Measurements from ENCODE around the gene ULK4. TPM values are rescaled to one million over a fixed set of nuclear protein-coding genes. Genes with fewer than 3 reads are reported as not detected.
A peak's percentile ranks its signal among the peaks of the same experiment; 100 is the strongest.

ULK4 gene
- polyA plus RNA-seq, 1 of the 3 experiments (the other 2 are of a cell fraction): 6.2 TPM

GRCh38 chr3:41522612-41523011, 439.3 kb downstream of the ULK4 start:
- Histone ChIP-seq H3K4me2 (no peak overlapping the region), H3K9me3 (no peaks in the 10 kb centered on the region), H3K4me3 (ENCODE audit: low read depth in 2 of 2, low read length in 1 of 2) (no peak overlapping the region), H3K79me2 (ENCODE audit: insufficient read depth) (no peaks in the 10 kb centered on the region), H2AFZ (ENCODE audit: low read depth) (no peak overlapping the region), H3K4me1 (ENCODE audit: control insufficient read depth in 1 of 2, insufficient read depth in 2 of 2, low read depth in 1 of 2, low read length in 1 of 2) (no peaks in the 10 kb centered on the region), H3K36me3 (replicated peaks in 1 of 2; ENCODE audit: control insufficient read depth in 1 of 2, insufficient read depth in 2 of 2, low read length in 1 of 2) (no peaks in the 10 kb centered on the region), H4K20me1 (ENCODE audit: insufficient read depth) (no peaks in the 10 kb centered on the region), H3F3A (replicated peaks; ENCODE audit: insufficient read depth) (no peaks in the 10 kb centered on the region), H3K27me3 (ENCODE audit: insufficient read depth) (no peaks in the 10 kb centered on the region), H3K9me2 (no peaks in the 10 kb centered on the region), H3K9ac (no peak overlapping the region), H3K27ac (ENCODE audit: low read depth in 2 of 2, low read length in 1 of 2) (no peak overlapping the region)
- WGBS (ENCODE audit: low lambda C conversion rate): 85% methylated on average over 2 of the region's 2 CpGs
- TF ChIP-seq GATA2 (CRISPR knock-in tag; IDR thresholded peaks at IDR 0.05) (0 out of 2 replicates have a peak, but pooled peaks have one; percentile 5), USF2 (IDR thresholded peaks at IDR 0.05; ENCODE audit: borderline replicate concordance, low read depth, low read length) (no peak)
- peak; percentile 9 for DNase-seq
- CTCF ChIA-PET: no interaction called here
- POLR2A ChIA-PET: no interaction called here

- Histone ChIP-seq H3K79me2 (ENCODE audit: insufficient read depth) (no peaks in the 10 kb centered on the region), H2AFZ (ENCODE audit: low read depth) (no peak overlapping the region), H4K20me1 (ENCODE audit: insufficient read depth) (no peaks in the 10 kb centered on the region), H3K4me3 (ENCODE audit: low read depth in 2 of 2, low read length in 1 of 2) (no peak overlapping the region), H3K4me1 (ENCODE audit: control insufficient read depth in 1 of 2, insufficient read depth in 2 of 2, low read depth in 1 of 2, low read length in 1 of 2) (no peaks in the 10 kb centered on the region), H3F3A (replicated peaks; ENCODE audit: insufficient read depth) (no peaks in the 10 kb centered on the region), H3K27ac (ENCODE audit: low read depth in 2 of 2, low read length in 1 of 2) (no peak overlapping the region), H3K9me2 (no peaks in the 10 kb centered on the region), H3K9ac (no peak overlapping the region), H3K4me2 (no peak overlapping the region), H3K9me3 (no peaks in the 10 kb centered on the region), H3K27me3 (ENCODE audit: insufficient read depth) (no peaks in the 10 kb centered on the region), H3K36me3 (replicated peaks in 1 of 2; ENCODE audit: control insufficient read depth in 1 of 2, insufficient read depth in 2 of 2, low read length in 1 of 2) (no peaks in the 10 kb centered on the region)
- DNase-seq: no peak
- TF ChIP-seq USF2 (IDR thresholded peaks at IDR 0.05; ENCODE audit: borderline replicate concordance, low read depth, low read length) (no peak), USF1 (IDR thresholded peaks at IDR 0.05; ENCODE audit: borderline replicate concordance, low read depth) (no peak), GATA2 (CRISPR knock-in tag; IDR thresholded peaks at IDR 0.05) (no peak), EP300 (IDR thresholded peaks at IDR 0.05; ENCODE audit: borderline replicate concordance in 1 of 2, low read depth in 1 of 2, low read length in 1 of 2) (no peak), FOSL2 (IDR thresholded peaks at IDR 0.05; ENCODE audit: borderline replicate concordance, low read depth) (no peak), POLR2AphosphoS5 (IDR thresholded peaks at IDR 0.05; ENCODE audit: low read depth, low read length) (no peak), CHD2 (IDR thresholded peaks at IDR 0.05; ENCODE audit: low read length, partially characterized antibody) (no peak), NFIC (IDR thresholded peaks at IDR 0.05; ENCODE audit: borderline replicate concordance) (no peak), MXI1 (IDR thresholded peaks at IDR 0.05; ENCODE audit: low read depth, low read length) (no peak), TCF12 (IDR thresholded peaks at IDR 0.05) (no peak), RFX5 (IDR thresholded peaks at IDR 0.05; ENCODE audit: low read length) (no peak)
- 41% methylated on average over 1 of the region's 1 CpG for WGBS (ENCODE audit: low lambda C conversion rate)
- POLR2A ChIA-PET: no interaction called here
- CTCF ChIA-PET: no interaction called here
Observed at GRCh38 chr3:41521010-41521655, 440.8 kb downstream of the ULK4 start.
